ENCODE measurements around the gene BLCAP. TPM values are rescaled to one million over a fixed set of nuclear protein-coding genes. Genes with fewer than 3 reads are reported as not detected.
"Not testable (repeated sequence)": the region's sequence is repeated elsewhere in the genome, so short reads cannot be mapped to it uniquely, and the experiment has no call there.

The BLCAP gene, protein sequence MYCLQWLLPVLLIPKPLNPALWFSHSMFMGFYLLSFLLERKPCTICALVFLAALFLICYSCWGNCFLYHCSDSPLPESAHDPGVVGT
- 43.2 and 44.2 TPM in 2 replicates for total RNA-seq
- long read RNA-seq, transcript BLCAP-215 (2 exons, 2,017 nt) = major isoform, 13 of 18 reads
- long read RNA-seq, partial matches to known transcripts = 0 of 18 reads
- long read RNA-seq, other reads (novel, unspliced or antisense) = 5 of 18 reads

DNA sequence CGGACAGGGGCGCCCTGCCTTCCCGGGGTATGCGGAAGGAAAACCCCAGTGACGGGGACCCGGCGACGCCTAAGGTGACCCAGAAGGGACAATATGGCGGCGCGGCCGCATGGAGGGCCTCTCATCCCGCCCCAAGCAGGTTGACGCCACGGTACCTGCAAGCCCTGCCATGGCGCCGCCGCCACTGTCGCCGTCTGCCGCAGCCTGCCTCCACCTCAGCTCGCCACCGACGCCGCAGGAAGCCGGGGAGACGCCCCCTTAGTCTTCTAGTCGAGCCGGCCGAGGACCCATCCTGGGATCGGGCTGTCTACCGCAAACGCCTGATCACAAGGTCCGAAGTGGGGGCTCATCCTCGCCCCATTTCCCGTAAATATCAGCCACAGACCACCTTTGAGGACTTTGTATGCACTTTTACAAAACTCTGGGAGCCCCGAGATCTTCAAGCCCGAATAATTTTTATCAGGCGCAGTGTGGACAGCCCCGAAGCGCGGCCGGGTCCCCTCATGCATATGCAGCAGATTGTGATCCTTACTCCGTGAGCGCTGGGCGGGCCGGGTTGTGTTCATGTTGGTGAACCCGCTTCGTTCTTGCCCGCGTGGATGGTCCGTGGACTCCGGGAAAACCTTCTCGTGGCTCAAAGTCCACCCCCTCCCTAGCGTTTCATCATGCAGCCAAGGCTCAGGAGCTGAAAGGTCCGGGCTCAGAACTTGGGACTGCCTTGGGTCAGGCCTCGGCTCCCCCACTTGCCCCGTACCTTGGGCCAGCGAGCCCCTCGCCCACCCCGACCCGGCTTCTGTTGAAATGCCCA, at the start of gene BLCAP:
BLCAP (minus strand) TSS at position 239 of the 808 bp plus-strand sequence. CDS start 8,702 bp downstream, outside the sequence.
- peak within 1 kb of the TSS; percentile 100 for H3K27ac Mint-ChIP-seq (ENCODE audit: unreplicated experiment)
- peaks cover 46% of the 10 kb centered on the region for H3K4me1 Mint-ChIP-seq
- peak; percentile 90 for DNase-seq (ENCODE audit: low read depth, low spot score)
- peaks cover 5% of the 10 kb centered on the region for H3K27me3 Mint-ChIP-seq (ENCODE audit: low read depth)
- peaks cover 7% of the 10 kb centered on the region for H3K36me3 Mint-ChIP-seq (ENCODE audit: low read depth)
- TF ChIP-seq, protein P1, sequence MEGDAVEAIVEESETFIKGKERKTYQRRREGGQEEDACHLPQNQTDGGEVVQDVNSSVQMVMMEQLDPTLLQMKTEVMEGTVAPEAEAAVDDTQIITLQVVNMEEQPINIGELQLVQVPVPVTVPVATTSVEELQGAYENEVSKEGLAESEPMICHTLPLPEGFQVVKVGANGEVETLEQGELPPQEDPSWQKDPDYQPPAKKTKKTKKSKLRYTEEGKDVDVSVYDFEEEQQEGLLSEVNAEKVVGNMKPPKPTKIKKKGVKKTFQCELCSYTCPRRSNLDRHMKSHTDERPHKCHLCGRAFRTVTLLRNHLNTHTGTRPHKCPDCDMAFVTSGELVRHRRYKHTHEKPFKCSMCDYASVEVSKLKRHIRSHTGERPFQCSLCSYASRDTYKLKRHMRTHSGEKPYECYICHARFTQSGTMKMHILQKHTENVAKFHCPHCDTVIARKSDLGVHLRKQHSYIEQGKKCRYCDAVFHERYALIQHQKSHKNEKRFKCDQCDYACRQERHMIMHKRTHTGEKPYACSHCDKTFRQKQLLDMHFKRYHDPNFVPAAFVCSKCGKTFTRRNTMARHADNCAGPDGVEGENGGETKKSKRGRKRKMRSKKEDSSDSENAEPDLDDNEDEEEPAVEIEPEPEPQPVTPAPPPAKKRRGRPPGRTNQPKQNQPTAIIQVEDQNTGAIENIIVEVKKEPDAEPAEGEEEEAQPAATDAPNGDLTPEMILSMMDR (conservative IDR thresholded peaks at IDR 0.05) = no peak
- peak within 1 kb of the TSS; percentile 94 for H3K4me3 Mint-ChIP-seq
- H3K9me3 Mint-ChIP-seq = no peaks in the 10 kb centered on the region

DNA sequence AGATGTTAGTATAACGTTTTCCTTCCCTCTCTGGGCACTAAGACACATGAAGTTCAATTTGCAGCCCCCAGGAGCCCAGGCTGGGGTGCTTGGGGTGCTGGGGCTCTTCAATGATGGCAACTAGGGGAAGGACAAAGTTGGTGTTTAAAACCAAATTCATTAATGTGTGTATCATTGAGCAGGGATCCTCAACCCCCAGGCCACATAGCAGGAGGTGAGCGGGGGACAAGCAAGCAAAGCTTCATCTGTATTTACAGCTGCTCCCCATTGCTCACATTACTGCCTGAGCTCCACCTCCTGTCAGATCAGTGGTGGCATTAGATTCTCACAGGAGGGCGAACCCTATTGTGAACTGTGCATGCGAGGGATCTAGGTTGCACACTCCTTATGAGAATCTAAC, 49.8 kb upstream of the BLCAP start:
- H3K36me3 Mint-ChIP-seq (ENCODE audit: low read depth); H3K9me3 Mint-ChIP-seq; H3K4me1 Mint-ChIP-seq; H3K4me3 Mint-ChIP-seq; H3K27ac Mint-ChIP-seq (ENCODE audit: unreplicated experiment); DNase-seq (ENCODE audit: low read depth, low spot score): not testable (repeated sequence)
- H3K27me3 Mint-ChIP-seq (ENCODE audit: low read depth) = peaks cover 20% of the 10 kb centered on the region

- Mint-ChIP-seq H3K27me3 (ENCODE audit: low read depth) (peaks cover 20% of the 10 kb centered on the region), H3K4me3 (no peak overlapping the region), H3K27ac (ENCODE audit: unreplicated experiment) (no peak overlapping the region), H3K36me3 (ENCODE audit: low read depth) (no peaks in the 10 kb centered on the region), H3K9me3 (no peaks in the 10 kb centered on the region), H3K4me1 (no peaks in the 10 kb centered on the region)
- DNase-seq (ENCODE audit: low read depth, low spot score) = no peak
- TF ChIP-seq, protein P1 (conservative IDR thresholded peaks at IDR 0.05) = no peak
These were observed 49.2 kb upstream of the BLCAP start for GRCh38 chr20:37576911-37577310.

- peaks cover 25% of the 10 kb centered on the region for H3K27me3 Mint-ChIP-seq (ENCODE audit: low read depth)
- H3K9me3 Mint-ChIP-seq = no peaks in the 10 kb centered on the region
- H3K27ac Mint-ChIP-seq (ENCODE audit: unreplicated experiment) = no peak overlapping the region
- no peak for DNase-seq (ENCODE audit: low read depth, low spot score)
- H3K4me3 Mint-ChIP-seq = no peak overlapping the region
- TF ChIP-seq, protein P1 (conservative IDR thresholded peaks at IDR 0.05) = no peak
- no peaks in the 10 kb centered on the region for H3K4me1 Mint-ChIP-seq
- no peaks in the 10 kb centered on the region for H3K36me3 Mint-ChIP-seq (ENCODE audit: low read depth)
These were observed 48.2 kb upstream of the BLCAP start for GRCh38 chr20:37575884-37576283.

- Mint-ChIP-seq H3K4me3 (no peak overlapping the region), H3K4me1 (no peaks in the 10 kb centered on the region), H3K36me3 (ENCODE audit: low read depth) (no peaks in the 10 kb centered on the region), H3K27me3 (ENCODE audit: low read depth) (peaks cover 28% of the 10 kb centered on the region), H3K9me3 (no peaks in the 10 kb centered on the region), H3K27ac (ENCODE audit: unreplicated experiment) (no peak overlapping the region)
- TF ChIP-seq, protein P1 (conservative IDR thresholded peaks at IDR 0.05) = no peak
- DNase-seq (ENCODE audit: low read depth, low spot score) = no peak
These were observed 46.7 kb upstream of the BLCAP start for GRCh38 chr20:37574199-37574890.
